NB4 (cell line): ENCODE data around the gene CDK14.
"Not testable (repeated sequence)": the region's sequence is repeated elsewhere in the genome, so short reads cannot be mapped to it uniquely, and the experiment has no call there.

Source experiments
- DNase-seq: peaks from one replicate; pipeline ENCODE4 v3.0.0; 2010; ENCODE audit warnings: low read depth
- H3K4me3 ChIP-seq: one replicate; pipeline ENCODE4 v1.5.1; 2011; ENCODE audit warnings: mild to moderate bottlenecking, low read depth, low read length, moderate library complexity
- CTCF ChIP-seq: IDR thresholded peaks from one replicate; pipeline ENCODE4 v1.5.1; 2012; ENCODE audit warnings: low read depth, low read length
- MYC ChIP-seq: IDR thresholded peaks from 2 replicates; pipeline ENCODE4 v1.6.1; 2011; ENCODE audit warnings: low read depth, low read length
- POLR2A ChIP-seq: IDR thresholded peaks from 2 replicates; pipeline ENCODE4 v1.6.1; 2011; ENCODE audit warnings: mild to moderate bottlenecking; ENCODE audit not compliant: insufficient read length; ENCODE audit errors: extremely low read depth
- TF ChIP-seq, protein P1 (sequence below): IDR thresholded peaks from 2 replicates; pipeline ENCODE4 v1.6.1; 2011; ENCODE audit warnings: low read depth, low read length

The CDK14 gene

DNA sequence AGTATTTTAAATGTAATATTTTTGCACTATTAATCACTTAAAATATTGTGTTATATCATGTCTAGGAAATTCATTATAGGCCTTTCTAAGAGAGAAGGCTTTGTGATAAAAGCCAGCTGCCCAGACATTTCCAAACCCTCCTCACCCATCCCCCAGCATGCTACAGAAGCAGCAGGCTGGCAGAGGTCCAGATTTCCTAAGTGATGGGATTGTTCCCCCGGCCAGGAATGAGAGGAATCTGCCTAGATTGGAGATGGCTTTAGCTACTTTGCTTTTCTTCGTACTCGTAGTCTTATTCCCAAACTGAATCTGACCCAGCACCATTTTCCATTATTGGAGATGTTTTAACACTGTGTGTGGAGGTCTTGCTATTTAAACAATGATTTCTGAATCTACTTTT lies 29.4 kb downstream of the CDK14 start:
- no peak for TF ChIP-seq CTCF
- TF ChIP-seq, protein P1, sequence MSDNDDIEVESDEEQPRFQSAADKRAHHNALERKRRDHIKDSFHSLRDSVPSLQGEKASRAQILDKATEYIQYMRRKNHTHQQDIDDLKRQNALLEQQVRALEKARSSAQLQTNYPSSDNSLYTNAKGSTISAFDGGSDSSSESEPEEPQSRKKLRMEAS: no peak
- TF ChIP-seq POLR2A: no peak
- no peak for TF ChIP-seq MYC
- no peak overlapping the region for H3K4me3 ChIP-seq

GRCh38 chr7:90626013-90626412 lies 29.9 kb downstream of the CDK14 start:
- no peak overlapping the region for H3K4me3 ChIP-seq
- no peak for DNase-seq
- TF ChIP-seq MYC (no peak), CTCF (no peak), POLR2A (no peak)
- TF ChIP-seq, protein P1: no peak

More for the DNA sequence above, 29.4 kb downstream of the CDK14 start:
- DNase-seq: no peak

DNA sequence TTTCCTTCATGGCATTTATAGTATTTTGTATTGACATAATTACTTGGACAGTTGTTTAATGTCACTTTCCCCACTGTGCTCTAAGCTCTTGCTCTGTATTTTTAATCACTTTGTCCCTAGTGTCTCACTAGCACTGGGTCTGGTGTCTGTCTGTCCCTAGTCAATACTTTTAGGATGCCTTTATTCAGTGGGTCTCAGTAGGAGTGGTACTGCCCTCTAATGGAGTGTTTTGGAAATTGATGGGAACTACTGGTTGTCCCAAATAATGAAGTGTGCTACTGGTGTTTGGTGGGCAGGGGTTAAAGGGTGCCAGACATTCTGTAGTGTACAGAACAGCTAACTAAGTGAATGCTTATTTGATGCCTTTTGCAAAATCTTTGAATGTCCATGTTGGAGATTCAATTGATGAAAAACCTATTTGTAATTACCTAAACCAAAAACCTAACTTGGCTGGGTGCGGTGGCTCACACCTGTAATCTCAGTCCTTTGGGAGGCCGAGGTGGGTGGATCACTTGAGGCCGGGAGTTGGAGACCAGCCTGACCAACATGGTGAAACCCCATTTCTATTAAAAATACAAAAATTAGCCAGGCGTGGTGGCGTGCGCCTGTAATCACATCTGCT lies 33.3 kb downstream of the CDK14 start:
- DNase-seq: peak; percentile 79
- TF ChIP-seq, protein P1: no peak
- TF ChIP-seq MYC (no peak), POLR2A (no peak), CTCF (peak; percentile 85)
- H3K4me3 ChIP-seq: no peak overlapping the region

- H3K4me3 ChIP-seq: no peak overlapping the region
- TF ChIP-seq POLR2A (no peak), CTCF (no peak), MYC (no peak)
- TF ChIP-seq, protein P1: no peak
- no peak for DNase-seq
Measured at GRCh38 chr7:90631502-90631901, 35.4 kb downstream of the CDK14 start.

DNA sequence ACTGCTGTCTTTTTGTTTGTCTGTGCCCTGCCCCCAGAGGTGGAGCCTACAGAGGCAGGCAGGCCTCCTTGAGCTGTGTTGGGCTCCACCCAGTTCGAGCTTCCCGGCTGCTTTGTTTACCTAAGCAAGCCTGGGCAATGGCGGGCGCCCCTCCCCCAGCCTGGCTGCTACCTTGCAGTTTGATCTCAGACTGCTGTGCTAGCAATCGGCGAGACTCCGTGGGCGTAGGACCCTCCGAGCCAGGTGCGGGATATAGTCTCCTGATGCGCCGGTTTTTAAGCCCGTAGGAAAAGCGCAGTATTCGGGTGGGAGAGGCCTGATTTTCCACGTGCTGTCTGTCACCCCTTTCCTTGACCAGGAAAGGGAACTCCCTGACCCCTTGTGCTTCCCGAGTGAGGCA lies 43.6 kb downstream of the CDK14 start:
- not testable (repeated sequence) for DNase-seq, H3K4me3 ChIP-seq

GRCh38 chr7:90642978-90643377 lies 46.9 kb downstream of the CDK14 start:
- H3K4me3 ChIP-seq: no peak overlapping the region
- TF ChIP-seq POLR2A: no peak
- TF ChIP-seq MYC: no peak
- TF ChIP-seq, protein P1: no peak
- TF ChIP-seq CTCF: no peak
- DNase-seq: no peak
